SU-DHL-6 (cell line): ENCODE data around the gene RPS6KB2.

ENCODE experiments used
- H2AFZ ChIP-seq: fragments of 200-600 bp; sonication (generic); 2 replicates; pipeline ENCODE4 v1.6.1; 2014; ENCODE audit warnings: low read depth, mild to moderate bottlenecking, moderate library complexity, mixed read lengths, antibody characterized with exemption, low read length; ENCODE audit not compliant: severe bottlenecking
- H3F3A ChIP-seq: fragments of 200-600 bp; shearing (Covaris generic); 2 replicates; pipeline ENCODE4 v1.6.0; 2016; ENCODE audit warnings: antibody characterized with exemption, mild to moderate bottlenecking; ENCODE audit not compliant: insufficient read depth
- H3K27ac ChIP-seq: fragments of 200-600 bp; sonication (generic); 2 replicates; pipeline ENCODE4 v1.5.1; 2016; ENCODE audit warnings: low read depth, mild to moderate bottlenecking, low read length, moderate library complexity, mixed read lengths
- H3K27me3 ChIP-seq: fragments of 200-600 bp; sonication (generic), shearing (Covaris generic); 2 replicates; pipeline ENCODE4 v1.6.0; 2014; ENCODE audit warnings: mild to moderate bottlenecking, low read length
- H3K36me3 ChIP-seq: fragments of 200-600 bp; sonication (generic); 2 replicates; pipeline ENCODE4 v1.6.1; 2014; ENCODE audit warnings: mild to moderate bottlenecking, low read length, mixed read lengths
- H3K4me2 ChIP-seq: fragments of 300-600, 200-600 bp; shearing (Covaris generic), sonication (generic); 2 replicates; pipeline ENCODE4 v1.6.0; 2014; ENCODE audit warnings: low read length, low read depth, mild to moderate bottlenecking; ENCODE audit not compliant: poor library complexity, severe bottlenecking
- H3K4me3 ChIP-seq: fragments of 200-600 bp; sonication (generic); 2 replicates; pipeline ENCODE4 v1.5.1; 2014; ENCODE audit warnings: antibody characterized with exemption, low read length, mild to moderate bottlenecking, mixed read lengths; ENCODE audit not compliant: insufficient read depth, poor library complexity, severe bottlenecking
- H3K79me2 ChIP-seq: fragments of 200-600 bp; sonication (generic); 2 replicates; pipeline ENCODE4 v1.6.1; 2014; ENCODE audit warnings: mild to moderate bottlenecking, low read length, moderate library complexity; ENCODE audit not compliant: insufficient read depth
- H3K9ac ChIP-seq: fragments of 200-600 bp; sonication (generic); 2 replicates; pipeline ENCODE4 v1.7.0; 2014; ENCODE audit warnings: mild to moderate bottlenecking, low read length
- H3K9me2 ChIP-seq: fragments of 200-600 bp; sonication (generic); replicated peaks from 2 replicates; pipeline ENCODE4 v1.6.1; 2014; ENCODE audit warnings: low read length; ENCODE audit not compliant: insufficient read depth
- H3K9me3 ChIP-seq: fragments of 200-600 bp; sonication (generic); 2 replicates; pipeline ENCODE4 v1.6.1; 2014; ENCODE audit warnings: low read length, mixed read lengths; ENCODE audit not compliant: insufficient read depth
- H4K20me1 ChIP-seq: fragments of 200-600 bp; sonication (generic); 2 replicates; pipeline ENCODE4 v1.6.1; 2014; ENCODE audit warnings: low read depth, mild to moderate bottlenecking, antibody characterized with exemption, low read length, moderate library complexity, mixed read lengths
- EZH2phosphoT487 ChIP-seq: fragments of 200-600 bp; sonication (generic), shearing (Covaris generic); conservative IDR thresholded peaks from 2 replicates; pipeline ENCODE4 v1.6.1; 2018; ENCODE audit warnings: mild to moderate bottlenecking, antibody characterized with exemption, low read length, moderate library complexity, mixed read lengths
- TF ChIP-seq, protein P1 (sequence below): fragments of 200-600 bp; sonication (generic); IDR thresholded peaks from one replicate; pipeline ENCODE4 v1.5.1; 2017; ENCODE audit warnings: antibody characterized with exemption, mild to moderate bottlenecking, low read length, moderate library complexity; ENCODE audit not compliant: insufficient read depth, poor library complexity, severe bottlenecking

RPS6KB2 gene

DNA sequence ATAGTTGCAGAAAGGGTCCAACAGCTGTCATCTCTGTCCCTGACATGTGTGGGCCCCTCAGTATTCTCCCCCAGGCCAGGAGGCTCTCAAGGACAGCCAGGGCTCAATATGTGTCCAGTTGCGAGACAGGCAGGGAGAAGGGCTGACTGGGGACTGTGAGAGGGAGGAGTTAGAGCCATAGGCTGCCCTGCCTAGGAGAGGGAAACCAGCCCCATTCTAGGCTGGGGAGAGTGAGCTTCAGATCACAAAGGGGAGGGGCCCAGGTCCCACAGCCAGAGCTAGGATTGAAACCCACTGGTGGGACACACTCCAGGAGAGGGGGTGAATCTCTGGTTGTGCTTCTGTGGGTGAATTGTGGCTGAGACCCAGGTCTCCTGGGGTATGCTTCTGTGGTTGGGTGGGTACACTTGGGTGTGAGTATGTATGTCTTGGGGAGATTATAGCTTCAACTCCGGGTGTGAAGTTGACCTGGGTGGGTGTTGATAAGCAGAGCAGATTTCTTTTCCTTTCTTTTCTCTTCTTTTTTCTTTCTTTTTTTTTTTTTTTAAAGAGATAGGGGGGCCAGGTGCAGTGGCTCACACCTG, 14.9 kb upstream of the RPS6KB2 start:
- H3K9ac ChIP-seq = no peak overlapping the region
- TF ChIP-seq, protein P1, sequence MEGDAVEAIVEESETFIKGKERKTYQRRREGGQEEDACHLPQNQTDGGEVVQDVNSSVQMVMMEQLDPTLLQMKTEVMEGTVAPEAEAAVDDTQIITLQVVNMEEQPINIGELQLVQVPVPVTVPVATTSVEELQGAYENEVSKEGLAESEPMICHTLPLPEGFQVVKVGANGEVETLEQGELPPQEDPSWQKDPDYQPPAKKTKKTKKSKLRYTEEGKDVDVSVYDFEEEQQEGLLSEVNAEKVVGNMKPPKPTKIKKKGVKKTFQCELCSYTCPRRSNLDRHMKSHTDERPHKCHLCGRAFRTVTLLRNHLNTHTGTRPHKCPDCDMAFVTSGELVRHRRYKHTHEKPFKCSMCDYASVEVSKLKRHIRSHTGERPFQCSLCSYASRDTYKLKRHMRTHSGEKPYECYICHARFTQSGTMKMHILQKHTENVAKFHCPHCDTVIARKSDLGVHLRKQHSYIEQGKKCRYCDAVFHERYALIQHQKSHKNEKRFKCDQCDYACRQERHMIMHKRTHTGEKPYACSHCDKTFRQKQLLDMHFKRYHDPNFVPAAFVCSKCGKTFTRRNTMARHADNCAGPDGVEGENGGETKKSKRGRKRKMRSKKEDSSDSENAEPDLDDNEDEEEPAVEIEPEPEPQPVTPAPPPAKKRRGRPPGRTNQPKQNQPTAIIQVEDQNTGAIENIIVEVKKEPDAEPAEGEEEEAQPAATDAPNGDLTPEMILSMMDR = no peak
- no peak for TF ChIP-seq EZH2phosphoT487
- H4K20me1 ChIP-seq = no peaks in the 10 kb centered on the region
- H3F3A ChIP-seq = peaks cover 14% of the 10 kb centered on the region
- no peaks in the 10 kb centered on the region for H3K79me2 ChIP-seq
- no peaks in the 10 kb centered on the region for H3K9me2 ChIP-seq
- H3K9me3 ChIP-seq = no peaks in the 10 kb centered on the region
- H3K27ac ChIP-seq = no peak overlapping the region
- no peak overlapping the region for H3K4me3 ChIP-seq
- H3K27me3 ChIP-seq = no peaks in the 10 kb centered on the region
- no peaks in the 10 kb centered on the region for H3K36me3 ChIP-seq
- no peak overlapping the region for H3K4me2 ChIP-seq
- no peak overlapping the region for H2AFZ ChIP-seq

DNA sequence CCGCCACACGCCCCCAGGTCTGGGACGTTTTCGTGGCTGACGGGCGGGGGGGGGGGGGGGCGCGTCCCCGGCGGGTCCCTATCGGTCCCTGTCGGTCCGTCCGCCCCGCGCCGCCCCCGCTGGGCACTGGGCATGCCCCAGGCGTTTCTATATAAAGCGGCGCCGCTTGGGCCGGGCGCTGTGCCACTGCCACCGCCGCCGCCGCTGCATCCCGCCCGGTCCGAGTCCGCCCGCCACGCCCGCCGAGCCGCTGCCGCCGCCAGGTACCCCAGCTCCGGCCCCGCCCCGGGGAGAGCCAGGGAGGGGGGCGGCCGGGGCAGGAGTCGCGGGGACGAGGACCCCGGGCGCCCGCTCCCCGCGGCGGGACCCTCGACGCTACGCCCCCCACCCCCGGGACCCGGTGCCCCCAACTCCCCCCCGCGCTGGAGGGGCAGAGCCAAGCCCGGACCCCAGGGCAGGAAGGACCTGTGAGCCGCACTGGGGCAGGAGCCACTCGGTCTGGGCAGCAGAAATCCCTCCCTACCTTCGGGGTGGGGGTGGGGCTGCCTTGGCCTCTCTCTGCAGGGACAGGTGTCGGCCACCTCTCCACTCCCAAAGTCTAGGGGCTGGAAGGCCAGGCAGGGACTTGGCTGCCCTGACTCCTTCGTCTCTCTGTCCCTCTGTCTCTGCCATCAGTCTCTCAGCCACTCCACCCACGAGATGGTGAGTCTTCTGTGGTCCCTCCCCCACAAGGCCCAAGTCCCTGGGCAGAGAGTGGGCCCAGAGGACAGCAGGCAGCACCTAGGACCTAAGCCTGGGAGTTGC, 12.6 kb upstream of the RPS6KB2 start, which contains the start of gene CARNS1:
TSS of gene CARNS1 (plus strand) at position 178 of the 804 bp plus-strand sequence. CDS start at position 700, 522 bp downstream.
- Histone ChIP-seq H4K20me1 (no peaks in the 10 kb centered on the region), H3K9ac (no peak within 1 kb of the TSS), H2AFZ (no peak within 1 kb of the TSS), H3K27ac (no peak within 1 kb of the TSS), H3F3A (no peaks in the 10 kb centered on the region), H3K79me2 (no peaks in the 10 kb centered on the region), H3K4me2 (no peak within 1 kb of the TSS), H3K36me3 (no peaks in the 10 kb centered on the region), H3K9me3 (no peaks in the 10 kb centered on the region), H3K27me3 (no peaks in the 10 kb centered on the region), H3K9me2 (no peaks in the 10 kb centered on the region), H3K4me3 (no peak within 1 kb of the TSS)
- TF ChIP-seq, protein P1 = no peak
- TF ChIP-seq EZH2phosphoT487 = no peak

DNA sequence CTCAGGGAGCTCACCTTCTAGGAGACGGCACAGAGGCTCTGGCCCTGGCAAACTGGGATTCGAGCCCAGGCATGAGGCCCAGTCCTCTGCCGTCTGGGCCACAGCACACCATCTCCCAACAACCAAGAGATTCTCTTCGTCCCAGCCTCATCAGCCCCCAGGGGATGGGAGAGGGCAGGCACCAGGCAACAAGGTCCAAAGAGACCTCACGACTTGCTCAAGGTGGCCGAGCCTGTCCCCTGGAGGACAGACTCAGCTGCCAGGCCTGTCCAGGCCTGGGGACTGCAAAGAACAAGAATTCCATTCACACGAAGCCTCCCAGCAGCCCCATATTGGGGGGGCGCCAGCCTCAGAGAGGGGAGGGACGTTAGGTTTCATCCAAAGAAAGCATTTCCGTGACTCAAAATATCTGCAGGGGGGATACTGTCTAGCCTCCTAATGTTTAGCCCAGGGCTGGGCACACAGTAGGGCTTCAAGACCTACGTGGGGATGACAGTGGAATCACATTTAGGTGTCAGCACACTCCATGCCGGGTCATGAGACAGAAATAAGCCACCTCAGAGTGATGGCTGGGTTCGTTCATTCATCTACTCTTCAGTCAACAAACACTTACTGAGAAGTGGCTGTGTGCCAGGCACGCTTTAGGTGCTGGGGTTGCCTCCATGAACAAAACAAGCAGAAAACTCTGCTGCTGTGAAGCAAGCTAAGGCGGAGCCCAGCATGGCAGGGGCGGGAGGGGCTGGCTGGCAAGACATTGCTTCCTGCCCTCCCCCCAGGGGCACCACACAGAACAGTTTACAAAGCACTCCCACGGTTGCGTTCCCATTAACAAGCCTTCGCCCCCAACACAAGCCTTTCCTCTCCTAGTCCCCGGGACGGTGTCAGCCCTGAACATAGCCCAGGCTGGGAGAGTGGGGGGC, 11.6 kb upstream of the RPS6KB2 start:
- Histone ChIP-seq H3F3A (no peaks in the 10 kb centered on the region), H3K9ac (no peak overlapping the region), H4K20me1 (no peaks in the 10 kb centered on the region), H3K4me2 (no peak overlapping the region), H3K27ac (no peak overlapping the region), H2AFZ (no peak overlapping the region), H3K9me3 (no peaks in the 10 kb centered on the region), H3K36me3 (no peaks in the 10 kb centered on the region), H3K27me3 (no peaks in the 10 kb centered on the region), H3K4me3 (no peak overlapping the region), H3K9me2 (no peaks in the 10 kb centered on the region), H3K79me2 (no peaks in the 10 kb centered on the region)
- TF ChIP-seq, protein P1 = no peak
- TF ChIP-seq EZH2phosphoT487 = no peak
